COLO668 (cell line): ENCODE results near the gene CWF19L1.
"Not testable (repeated sequence)": the region's sequence is repeated elsewhere in the genome, so short reads cannot be mapped to it uniquely, and the experiment has no call there.

ENCODE experiments used
- DNase-seq: peaks from one replicate; lab custom pipeline; 2025; ENCODE audit not compliant: unreplicated experiment; lab: John Stamatoyannopoulos, UW

Gene CWF19L1

GRCh38 chr10:100267239-100268104 is at the start of gene CWF19L1:
Gene CWF19L1 (minus strand): TSS chr10:100267638. CDS start chr10:100267593, 45 bp downstream.
- peak; percentile 78 for DNase-seq

- no peak for DNase-seq
Observed at GRCh38 chr10:100315615-100316014, 48.2 kb upstream of the CWF19L1 start.

DNA sequence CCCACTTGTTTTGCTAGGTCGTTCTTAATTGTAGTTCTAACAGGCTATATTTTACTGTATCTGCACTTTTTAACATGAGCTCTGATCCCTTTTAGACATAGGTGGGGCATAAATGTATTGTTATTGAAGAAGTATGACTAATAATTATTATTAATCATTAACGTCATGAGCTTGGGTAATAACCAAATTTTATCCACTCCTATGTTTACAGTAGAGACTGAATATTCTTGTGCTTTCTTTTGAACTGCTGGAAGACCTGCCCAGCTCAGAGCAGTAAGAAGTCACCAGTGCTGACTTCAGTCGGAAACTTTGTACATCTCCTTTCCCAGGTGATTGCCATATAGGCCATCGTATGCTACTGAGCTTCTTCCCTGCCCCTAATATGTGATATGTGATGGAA is 43.9 kb upstream of the CWF19L1 start:
- no peak for DNase-seq

DNA sequence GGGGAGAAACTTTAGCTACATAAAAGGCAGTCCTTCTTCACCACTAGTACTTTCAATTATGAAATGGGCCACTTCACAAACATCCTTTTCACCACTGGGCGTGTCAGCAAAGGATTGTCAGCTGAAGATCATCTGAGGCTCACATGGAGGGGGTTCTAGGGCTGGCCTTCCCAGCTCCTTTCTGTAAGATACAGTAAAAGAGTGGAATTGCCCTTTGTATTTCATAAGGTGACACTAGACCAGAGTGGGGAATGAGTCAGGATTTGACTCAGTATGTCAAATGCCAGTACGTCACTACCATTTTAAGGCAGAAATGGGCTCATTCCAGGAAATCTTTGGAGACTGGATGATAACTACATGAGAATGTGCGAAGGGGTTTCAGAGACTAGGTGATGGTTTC is 40.2 kb upstream of the CWF19L1 start:
- no peak for DNase-seq

GRCh38 chr10:100306861-100307260 is 39.4 kb upstream of the CWF19L1 start:
- no peak for DNase-seq

DNA sequence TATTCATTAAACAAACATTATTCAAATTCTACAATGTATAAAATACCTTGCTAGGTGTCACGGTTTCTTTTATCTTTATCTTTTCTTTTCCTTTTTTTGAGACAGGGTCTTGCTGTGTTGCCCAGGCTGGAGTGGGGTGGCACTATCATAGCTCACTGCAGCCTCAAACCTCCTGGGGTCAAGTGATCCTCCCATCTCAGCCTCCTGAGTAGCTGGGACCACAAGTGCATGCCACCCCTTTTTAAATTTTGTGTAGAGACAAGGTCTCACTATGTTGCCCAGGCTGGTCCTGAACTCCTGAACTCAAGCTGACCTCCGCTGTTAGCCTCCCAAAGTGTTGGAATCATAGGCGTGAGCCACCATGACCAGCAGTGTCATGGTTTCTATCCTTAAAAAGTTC is 37.0 kb upstream of the CWF19L1 start:
- no peak for DNase-seq

- DNase-seq, result no peak
Observed at GRCh38 chr10:100303724-100304319, 36.4 kb upstream of the CWF19L1 start.

- DNase-seq, result not testable (repeated sequence)
Observed at GRCh38 chr10:100301123-100301522, 33.7 kb upstream of the CWF19L1 start.

DNA sequence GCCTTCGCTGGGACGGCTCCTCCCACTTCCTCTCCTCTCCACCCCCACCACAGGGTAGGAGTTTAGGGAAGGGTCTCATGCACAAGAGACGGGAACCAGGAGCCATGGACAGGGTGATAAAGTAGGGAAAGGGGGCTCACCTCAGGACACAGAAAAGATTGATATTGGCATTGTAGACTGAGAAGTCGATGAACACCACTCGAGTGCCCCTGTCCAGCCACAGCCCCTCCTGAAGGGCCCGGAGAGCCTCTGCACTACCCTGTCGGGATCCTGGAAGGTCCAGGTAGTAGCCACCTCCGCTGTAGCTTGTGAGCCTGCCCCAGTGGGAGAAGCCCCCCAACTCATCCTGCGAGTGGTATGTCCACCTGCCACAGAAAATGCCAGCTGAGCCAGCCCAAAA is 29.8 kb upstream of the CWF19L1 start:
- DNase-seq, result no peak

GRCh38 chr10:100293066-100293465 is 25.6 kb upstream of the CWF19L1 start:
- no peak for DNase-seq

- not testable (repeated sequence) for DNase-seq
Observed at GRCh38 chr10:100292300-100292699, 24.9 kb upstream of the CWF19L1 start.

DNA sequence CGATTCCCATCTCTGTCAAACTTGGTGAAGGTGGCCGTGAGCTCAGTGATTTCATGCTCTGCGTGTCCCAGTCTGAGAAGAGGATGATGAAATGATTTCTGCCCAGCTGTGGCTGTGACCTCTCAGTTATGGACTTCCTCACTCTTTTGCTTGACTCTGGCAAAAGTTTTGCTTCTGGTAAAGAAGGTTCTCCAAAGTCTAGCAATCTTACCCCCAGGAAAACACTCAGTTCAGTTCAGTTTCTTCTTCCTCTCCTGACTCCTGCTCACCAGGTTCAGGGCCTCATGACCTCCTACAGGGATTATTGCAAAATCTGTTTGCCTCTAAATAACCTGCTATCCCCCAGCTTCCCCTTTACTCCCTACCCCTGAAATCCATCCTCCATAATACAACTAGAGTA is 23.9 kb upstream of the CWF19L1 start:
- no peak for DNase-seq

DNA sequence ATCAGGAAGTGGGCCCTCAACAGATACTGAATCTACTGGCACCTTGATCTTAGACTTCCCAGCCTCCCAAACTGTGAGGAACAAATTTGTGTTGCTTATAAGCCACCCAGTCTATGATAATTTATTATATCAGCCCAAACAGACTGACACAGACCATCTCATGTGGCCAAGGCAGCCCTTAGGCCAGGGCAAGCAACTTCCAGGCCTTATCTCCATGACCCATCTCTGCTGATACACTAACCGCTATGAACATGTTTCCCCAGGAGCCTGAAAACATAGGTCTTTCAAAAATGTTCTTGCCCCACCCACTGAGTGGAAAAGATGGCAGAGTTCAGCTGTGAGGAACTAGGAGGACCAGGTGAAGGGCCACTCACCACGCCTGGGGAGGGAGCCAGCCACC is 22.2 kb upstream of the CWF19L1 start:
- DNase-seq, result no peak

- no peak for DNase-seq
Observed at GRCh38 chr10:100288196-100288595, 20.8 kb upstream of the CWF19L1 start.

DNA sequence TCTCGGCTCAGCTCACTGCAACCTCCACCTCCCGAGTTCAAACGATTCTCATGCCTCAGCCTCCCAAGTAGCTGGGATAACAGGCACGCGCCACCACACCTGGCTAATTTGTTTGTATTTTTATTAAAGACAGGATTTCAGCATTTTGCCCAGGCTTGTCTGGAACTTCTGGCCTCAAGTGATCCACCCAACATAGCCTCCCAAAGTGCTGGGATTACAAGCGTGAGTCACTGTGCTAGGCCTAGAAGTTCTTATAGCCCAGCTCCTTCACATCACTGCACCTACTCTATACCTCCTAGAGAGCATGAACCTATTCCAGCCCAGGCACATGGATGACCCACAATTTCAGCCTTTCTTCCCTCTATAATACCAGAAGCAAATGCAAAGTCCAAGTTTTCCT is 20.3 kb upstream of the CWF19L1 start:
- DNase-seq, result no peak

- peak; percentile 71 for DNase-seq
Observed at GRCh38 chr10:100286051-100287033, 18.9 kb upstream of the CWF19L1 start, which contains the start of gene BLOC1S2. Gene BLOC1S2 (minus strand): TSS chr10:100286680. CDS start chr10:100286659, 21 bp downstream.

DNA sequence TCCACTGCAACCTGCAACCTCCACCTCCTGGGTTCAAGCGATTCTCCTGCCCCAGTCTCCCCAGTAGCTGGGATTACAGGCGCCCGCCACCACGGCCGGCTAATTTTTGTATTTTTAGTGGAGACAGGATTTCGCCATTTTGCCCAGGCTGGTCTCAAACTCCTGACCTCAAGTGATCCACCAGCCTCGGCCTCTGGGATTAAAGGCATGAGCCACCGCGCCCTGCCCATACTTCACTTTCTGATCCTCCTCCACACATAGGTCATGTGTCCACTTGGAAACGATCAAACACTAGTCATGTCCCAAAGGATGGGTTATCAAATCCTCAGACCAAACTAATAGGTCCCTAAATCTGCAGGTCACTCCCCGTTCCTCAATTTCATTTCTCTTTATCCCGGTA is 17.9 kb upstream of the CWF19L1 start:
- DNase-seq, result not testable (repeated sequence)

- DNase-seq, result no peak
Observed at GRCh38 chr10:100282907-100283306, 15.5 kb upstream of the CWF19L1 start.

GRCh38 chr10:100276971-100277370 is 9.5 kb upstream of the CWF19L1 start:
- not testable (repeated sequence) for DNase-seq

DNA sequence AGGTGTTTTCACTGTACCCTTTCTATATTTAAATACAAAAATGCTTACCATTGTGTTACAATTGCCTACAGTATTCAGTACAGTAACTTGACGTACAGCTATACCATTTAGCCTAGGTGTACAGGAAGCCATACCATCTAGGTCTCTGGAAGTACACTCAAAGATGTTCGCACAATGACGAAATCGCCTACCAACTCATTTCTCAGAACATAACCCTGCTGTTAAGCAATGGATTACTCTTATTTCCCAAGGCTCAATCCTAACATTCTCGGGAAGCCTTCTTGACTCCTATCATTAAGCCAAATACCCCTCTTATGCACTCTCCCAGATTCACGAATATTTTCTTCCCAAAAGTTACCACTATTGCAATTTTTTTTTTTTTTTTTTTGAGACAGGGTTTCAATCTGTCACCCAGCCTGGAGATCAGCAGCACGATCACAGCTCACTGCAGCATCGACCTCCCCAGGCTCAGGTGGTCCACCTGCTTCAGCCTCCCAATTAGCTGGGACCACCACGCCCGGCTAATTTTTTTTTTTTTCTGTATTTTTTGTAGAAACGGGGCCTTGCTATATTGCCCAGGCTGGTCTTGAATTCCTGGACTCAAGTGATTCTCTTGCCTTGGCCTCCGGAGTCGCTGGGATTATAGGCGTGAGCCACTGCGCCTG is 1.5 kb downstream of the CWF19L1 start:
- no peak for DNase-seq

- no peak for DNase-seq
Observed at GRCh38 chr10:100254191-100254590, 13.2 kb downstream of the CWF19L1 start.
